ENCODE results near the gene WNT8B.

The WNT8B gene, protein sequence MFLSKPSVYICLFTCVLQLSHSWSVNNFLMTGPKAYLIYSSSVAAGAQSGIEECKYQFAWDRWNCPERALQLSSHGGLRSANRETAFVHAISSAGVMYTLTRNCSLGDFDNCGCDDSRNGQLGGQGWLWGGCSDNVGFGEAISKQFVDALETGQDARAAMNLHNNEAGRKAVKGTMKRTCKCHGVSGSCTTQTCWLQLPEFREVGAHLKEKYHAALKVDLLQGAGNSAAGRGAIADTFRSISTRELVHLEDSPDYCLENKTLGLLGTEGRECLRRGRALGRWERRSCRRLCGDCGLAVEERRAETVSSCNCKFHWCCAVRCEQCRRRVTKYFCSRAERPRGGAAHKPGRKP

DNA sequence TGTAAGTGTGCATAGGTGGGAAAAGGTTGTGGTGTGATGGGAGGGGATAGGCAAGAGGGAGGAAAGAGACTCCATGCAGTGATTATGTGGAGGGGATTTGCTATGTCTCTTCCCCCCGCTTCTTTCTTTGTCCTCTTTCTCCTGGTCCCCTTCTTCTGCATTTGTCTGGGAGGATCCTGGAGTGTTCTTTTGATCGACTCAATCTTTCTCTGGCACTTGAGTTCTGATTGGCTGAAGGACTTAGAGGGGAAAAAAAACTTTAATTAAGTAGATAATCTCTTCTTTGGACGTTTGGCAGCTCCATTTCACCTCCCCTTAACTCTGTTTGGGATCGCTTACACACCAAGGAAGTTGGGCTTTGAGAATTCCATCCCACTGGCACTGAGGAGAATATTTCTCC, at the start of gene WNT8B:
TSS of gene WNT8B (plus strand) at position 301 of the 400 bp plus-strand sequence. CDS start 160 bp downstream, outside the sequence.
- DNase-seq = no peak

GRCh38 chr10:100413173-100413572, 49.6 kb upstream of the WNT8B start:
- DNase-seq = no peak

GRCh38 chr10:100419911-100420449, 42.8 kb upstream of the WNT8B start:
- no peak for DNase-seq

DNA sequence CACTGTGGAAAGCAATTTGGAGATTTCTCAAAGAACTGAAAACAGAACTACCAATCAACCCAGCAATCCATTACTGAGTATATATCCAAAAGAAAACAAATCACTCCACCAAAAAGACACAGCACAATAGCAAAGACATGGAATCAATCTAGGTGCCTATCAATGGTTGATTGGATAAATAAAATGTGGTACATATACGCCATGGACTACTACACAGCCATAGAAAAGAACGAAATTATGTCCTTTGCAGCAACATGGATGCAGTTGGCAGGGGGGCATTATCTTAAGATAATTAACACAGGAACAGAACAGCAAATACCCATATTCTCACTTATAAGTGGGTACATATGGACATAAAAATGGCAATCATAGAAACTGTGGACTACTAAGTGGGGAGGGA, 35.4 kb upstream of the WNT8B start:
- DNase-seq = no peak

DNA sequence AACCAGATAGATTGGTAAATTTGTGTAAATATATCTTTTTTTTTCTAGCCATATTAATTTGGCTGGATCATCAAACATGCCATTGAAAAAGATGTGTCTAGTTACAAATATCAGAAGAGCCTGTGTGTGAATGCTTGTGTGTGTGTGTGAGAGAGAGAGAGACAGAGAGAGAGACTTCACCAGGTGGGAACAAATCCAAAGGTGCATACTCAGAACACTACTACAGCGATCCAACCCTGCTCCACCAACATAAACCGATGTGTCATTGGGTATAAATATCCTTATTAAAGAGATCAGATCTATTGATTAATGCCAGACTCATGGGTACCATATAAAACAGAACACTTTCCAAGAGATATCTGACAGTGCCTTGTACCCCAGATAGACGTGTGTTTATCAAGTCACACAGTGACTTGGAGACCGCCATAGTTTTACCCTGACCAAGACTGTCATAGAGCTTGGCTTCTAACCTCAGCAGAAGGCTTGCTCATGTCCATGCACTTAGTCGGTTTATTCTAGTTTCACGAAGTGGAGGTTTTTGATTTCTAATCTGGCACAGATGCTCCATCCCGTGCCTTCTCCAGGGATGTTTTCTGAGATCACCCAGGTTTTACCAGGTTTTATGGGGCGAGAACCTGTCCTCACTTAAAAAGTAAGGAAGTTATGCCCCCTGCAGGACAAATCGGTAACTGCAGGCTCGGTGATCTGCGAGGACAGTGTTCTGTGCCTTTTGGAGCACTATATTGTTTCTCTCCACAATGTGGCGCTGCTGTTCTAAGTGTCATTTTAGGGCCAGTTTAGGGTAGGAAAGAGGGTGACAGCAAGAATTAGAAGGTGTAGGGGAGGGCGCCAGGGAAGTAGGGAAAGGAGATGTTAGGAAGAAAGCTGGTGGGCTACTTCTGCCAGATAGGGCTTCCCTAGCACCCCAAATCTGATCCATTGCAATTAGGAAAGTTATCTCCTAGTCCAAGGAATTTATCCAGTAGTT, 29.3 kb upstream of the WNT8B start:
- peak; percentile 97 for DNase-seq

DNA sequence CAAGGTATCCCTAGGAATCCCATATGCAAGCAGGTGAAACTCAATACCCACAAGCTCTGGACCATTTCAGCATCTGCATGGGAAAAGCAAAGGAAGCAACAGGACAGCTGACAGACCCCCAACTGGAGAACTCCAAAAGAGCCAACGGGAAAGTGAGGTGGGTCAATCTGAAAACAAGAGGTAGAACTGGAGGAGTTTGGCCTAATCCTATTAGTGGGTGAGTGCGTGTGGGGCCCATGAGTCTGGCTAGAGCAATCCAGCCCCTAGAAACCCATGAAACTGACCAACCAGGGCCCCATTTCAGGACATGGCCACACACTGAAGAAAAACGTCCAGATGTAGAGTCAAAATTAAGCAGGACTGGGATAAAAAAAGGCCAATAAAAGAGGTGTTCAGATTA, 26.6 kb upstream of the WNT8B start:
- DNase-seq = no peak

DNA sequence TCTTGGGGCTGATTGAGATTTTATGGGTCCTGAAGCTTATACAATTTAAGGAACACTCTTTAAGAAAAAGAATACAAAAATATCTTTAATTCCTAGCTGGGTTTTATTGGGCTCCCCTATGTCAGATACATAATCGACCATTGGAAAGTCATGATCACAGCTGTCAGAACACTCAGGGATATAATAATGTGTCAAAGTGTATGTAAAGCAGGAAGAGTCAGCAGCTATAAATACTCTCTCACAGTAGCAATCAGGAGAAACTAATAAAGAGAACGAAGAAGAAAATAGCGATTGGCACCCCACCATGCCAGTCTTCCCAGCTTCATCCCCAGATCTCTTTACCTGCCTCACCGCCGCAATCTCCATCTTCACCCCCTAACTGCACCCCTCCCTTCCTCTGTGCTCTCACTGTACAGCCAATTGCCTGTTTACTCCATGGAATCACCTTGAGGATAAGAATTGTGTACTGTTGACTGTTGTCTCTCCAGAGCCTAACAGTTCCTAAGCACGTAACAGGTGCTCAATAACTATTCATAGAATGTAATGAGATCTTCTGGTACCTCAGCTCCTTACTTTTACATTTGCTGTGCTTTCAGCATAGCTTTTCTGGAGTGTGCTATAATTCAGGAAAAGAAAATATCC, 24.0 kb upstream of the WNT8B start:
- DNase-seq = no peak

- DNase-seq = no peak
Observed at GRCh38 chr10:100442548-100442947, 20.3 kb upstream of the WNT8B start.

DNA sequence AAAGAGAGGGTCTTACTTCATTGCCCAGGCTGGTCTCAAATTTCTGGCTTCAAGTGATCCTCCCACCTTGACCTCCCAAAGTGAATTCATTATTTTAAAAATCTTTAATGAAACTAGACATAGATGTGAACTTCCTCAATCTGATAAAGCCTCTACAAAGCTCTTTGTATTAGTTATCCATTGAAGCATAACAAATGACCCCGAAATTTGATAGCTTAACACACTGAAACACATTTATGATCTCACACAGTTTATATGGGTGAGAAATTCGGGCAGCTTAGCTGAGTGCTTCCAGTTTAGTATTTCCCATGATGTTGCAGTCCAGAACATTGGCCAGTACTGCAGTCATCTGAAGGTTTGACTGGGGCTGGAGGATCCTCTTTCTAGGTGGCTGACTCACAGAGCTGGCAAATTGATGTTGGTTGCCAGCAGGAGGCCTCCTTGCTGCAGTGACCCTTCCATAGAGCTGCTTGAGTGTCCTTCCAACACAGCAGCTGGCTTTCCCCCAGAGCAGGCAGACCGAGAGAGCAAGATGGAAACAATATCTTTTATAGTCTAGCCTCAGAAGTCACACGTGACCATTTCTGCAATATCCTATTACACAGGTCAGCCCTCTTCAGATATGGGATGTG, 16.6 kb upstream of the WNT8B start:
- no peak for DNase-seq

GRCh38 chr10:100447663-100448062, 15.1 kb upstream of the WNT8B start:
- no peak for DNase-seq

GRCh38 chr10:100448951-100449350, 13.9 kb upstream of the WNT8B start:
- no peak for DNase-seq

DNA sequence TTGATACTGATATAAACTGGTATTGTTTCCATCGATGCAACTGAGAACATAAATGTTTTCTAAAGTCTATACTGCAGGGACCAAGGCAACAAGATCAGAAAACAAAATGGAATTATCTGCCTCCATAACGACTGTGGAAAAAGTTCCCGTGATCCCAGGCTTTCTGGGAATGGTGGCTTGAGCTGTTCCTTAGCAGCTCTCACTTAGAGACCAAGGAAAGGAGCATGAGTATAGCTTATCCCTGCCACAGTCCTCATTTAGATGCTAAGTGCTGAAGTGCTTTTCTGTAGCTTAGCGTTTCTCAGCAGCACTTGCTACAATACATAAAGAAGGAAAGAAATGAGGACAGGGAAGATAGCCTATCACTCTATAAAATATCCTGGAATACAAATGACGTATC, 5.5 kb downstream of the WNT8B start:
- DNase-seq = no peak

DNA sequence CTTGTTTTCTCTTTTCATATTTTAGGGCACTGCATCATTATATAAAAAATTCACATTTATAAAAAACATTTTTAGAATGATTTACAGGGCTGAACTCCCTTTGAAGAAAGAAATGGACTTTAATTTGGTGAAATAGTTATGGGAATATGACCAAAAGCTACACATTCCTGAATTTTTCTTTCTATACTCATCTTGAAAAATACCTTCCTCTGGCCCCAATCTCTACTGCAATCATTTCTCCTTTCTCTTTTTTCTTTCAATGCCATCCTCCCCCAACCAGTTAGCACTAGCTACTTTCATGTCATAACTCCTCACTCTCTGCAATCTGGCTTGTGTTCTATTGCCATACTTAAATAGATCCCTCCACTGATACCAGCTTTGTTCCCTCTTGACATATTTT, 6.2 kb downstream of the WNT8B start:
- DNase-seq = no peak

DNA sequence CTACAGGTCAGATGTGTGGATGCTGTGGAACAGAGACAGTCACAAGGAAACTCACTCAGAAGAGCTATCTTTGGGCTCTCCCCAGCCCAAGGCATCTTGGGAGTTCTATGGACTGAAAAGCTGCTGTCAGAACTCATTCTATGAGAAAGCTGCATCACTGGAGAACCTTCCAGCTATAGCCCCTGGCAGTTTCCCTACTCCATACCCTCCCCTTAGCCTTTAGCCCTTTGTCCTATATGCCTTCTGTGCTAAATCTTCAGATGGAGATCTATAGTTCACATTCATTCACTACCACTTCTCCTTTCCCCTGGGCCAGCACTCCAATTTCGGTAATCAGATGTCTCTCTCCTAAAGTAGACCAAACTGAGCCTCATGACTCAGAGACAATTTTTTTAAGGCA, 6.9 kb downstream of the WNT8B start:
- no peak for DNase-seq

DNA sequence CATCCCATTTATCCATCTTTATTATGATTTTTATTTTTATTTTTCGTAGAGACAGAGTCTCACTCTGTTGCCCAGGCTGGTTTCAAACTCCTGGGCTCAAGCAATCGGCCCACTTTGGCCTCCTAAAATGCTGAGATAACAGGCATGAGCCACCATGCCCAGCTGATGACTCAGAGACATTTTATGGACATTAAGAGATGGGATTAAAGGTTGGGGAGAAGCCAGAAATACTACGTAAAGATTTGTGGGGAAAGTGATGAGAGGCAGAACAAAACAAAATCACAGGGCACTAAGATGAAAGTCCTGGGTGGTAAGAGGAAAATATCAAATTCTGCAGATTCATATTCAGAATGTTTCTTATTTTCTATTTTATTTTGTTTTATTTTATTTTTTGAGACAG, 7.6 kb downstream of the WNT8B start:
- no peak for DNase-seq

DNA sequence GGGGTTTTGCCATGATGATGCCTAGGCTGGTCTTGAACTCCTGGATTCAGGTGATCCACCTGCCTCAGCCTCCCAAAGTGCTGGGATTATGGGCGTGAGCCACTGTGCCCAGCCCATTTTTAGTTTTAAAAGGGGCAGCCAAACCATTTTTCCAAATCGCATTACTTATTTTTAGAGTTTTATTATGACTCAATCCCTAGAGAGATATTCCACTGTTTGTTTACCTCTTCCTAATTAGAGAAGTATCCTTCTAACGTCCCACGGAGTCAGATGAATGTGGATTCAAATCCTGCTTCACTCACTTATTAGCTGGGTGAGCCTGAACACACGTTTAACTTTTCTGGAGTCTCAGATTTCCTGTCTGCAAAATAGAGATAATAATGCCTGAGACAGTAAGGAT, 15.2 kb downstream of the WNT8B start:
- no peak for DNase-seq

DNA sequence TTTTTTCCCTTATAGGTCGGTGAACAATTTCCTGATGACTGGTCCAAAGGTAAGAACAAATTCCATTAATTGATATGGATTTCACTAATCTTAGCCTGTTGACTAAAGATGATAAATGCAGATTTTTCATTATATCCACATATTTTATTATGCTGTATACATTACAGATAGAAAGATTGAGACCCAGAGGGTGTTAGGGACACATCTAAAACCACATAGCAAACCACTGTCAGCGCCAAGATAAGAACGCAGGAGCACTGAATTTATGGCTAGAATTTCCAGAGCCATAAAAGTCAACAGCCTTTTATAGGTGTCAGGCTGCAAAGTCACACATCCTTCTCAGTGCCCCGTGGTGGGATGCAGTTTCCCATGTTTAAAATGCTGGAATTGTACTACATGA, 16.2 kb downstream of the WNT8B start:
- no peak for DNase-seq

DNA sequence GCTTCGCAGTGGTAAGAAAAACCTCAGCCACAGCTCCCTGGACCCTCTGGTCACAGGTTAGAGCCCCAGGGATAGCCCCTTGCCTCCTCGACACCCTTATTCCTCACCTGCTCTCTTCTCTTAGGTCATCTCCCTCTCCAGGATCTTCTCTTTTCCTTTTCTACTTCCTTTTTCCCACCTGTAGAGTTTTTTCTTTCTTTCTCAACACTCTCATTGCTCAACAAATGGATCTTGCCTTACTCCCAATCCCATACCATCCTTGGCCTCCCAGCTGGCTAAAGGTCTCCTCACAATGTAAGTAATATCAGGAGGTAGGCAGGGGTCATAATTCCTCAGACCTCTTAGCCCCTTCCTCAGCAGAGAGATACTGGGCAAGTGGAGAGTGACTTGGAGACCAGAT, 17.2 kb downstream of the WNT8B start:
- no peak for DNase-seq

DNA sequence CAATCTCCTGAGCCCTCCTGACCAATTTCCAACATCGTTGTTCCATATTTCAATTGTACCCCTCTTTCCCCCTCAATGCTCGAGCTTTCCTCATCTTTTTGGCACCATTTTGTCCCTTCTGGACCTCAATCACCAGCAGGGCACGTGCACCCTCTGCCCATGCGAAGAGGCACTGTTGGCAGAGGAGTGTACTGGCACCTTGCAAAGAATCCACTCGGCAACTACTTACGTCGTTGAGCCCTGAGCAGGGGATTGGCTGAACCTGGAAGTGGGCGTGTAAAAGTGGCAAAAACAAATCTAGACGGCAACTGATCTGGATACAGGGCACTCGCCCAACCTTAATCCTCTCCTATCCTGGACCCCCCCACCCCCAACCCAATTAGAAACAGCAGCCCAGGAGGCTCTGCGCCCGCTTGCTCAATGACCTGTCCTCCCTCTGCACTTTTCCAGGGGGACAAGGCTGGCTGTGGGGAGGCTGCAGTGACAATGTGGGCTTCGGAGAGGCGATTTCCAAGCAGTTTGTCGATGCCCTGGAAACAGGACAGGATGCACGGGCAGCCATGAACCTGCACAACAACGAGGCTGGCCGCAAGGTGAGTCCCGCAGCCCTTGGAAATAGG, 18.8 kb downstream of the WNT8B start:
- peak; percentile 95 for DNase-seq

GRCh38 chr10:100482181-100482833, 19.5 kb downstream of the WNT8B start:
- peak; percentile 73 for DNase-seq

GRCh38 chr10:100482834-100483185, 20.0 kb downstream of the WNT8B start:
- no peak for DNase-seq

All from activated CD4-positive, alpha-beta T cell treated with anti-CD3 and anti-CD28 coated beads, Interleukin-2, Interleukin-6, amounts not matched to agents 100 ng/mL and 50 ng/mL, durations not matched to agents 16 hours and 8 hours (primary cell).